ENCODE measurements around the gene SYCE3. TPM values are rescaled to one million over a fixed set of nuclear protein-coding genes. Genes with fewer than 3 reads are reported as not detected.

Gene SYCE3
- total and polyA plus RNA-seq, 2 donors (not counting 3 experiments of a cell fraction or from before 2014, with no cell fraction given) = not detected

DNA sequence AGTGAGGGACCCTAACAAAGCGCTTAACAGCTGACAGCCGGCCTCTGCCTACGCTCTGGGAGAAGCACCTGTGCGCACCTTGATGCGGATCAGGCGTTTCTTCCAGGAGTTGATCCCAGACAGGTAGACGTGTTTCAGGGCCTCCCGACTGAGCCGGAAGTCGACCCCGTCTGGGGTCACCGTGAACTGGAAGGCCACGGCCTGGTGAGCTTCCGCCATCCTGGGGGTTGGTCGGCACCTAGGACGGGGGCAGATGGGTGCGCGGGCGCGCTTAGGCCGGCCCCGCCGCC is 14.9 kb upstream of the SYCE3 start:
- POLR2A ChIA-PET = no interaction called here
- Histone ChIP-seq H3K9ac (replicated peaks; ENCODE audit: extremely low read depth, insufficient read depth, low read length) (no peak overlapping the region), H3K27me3 (ENCODE audit: control insufficient read depth in 2 of 2, insufficient read depth in 2 of 2, low read length in 2 of 2) (no peaks in the 10 kb centered on the region), H3K4me2 (ENCODE audit: insufficient read depth, low read length) (no peak overlapping the region), H3K9me1 (replicated peaks; ENCODE audit: control insufficient read depth, extremely low read depth, insufficient read depth, low read length) (no peaks in the 10 kb centered on the region), H3K36me3 (ENCODE audit: control insufficient read depth in 2 of 2, extremely low read depth in 1 of 2, insufficient read depth in 2 of 2, low read length in 2 of 2) (peaks cover 0 to 7% of the 10 kb centered on the region in 2 experiments), H3K4me1 (ENCODE audit: control insufficient read depth, extremely low read depth, insufficient read depth, low read length) (peaks cover 6% of the 10 kb centered on the region), H2AFZ (ENCODE audit: low read depth, low read length) (no peak overlapping the region), H3K4me3 (replicated peaks in 1 of 3; ENCODE audit: insufficient read depth in 1 of 3, low read depth in 1 of 3, low read length in 3 of 3) (no peak overlapping the region), H4K20me1 (replicated peaks; ENCODE audit: control insufficient read depth, extremely low read depth, insufficient read depth, low read length) (no peaks in the 10 kb centered on the region), H3K9me3 (replicated peaks; ENCODE audit: control insufficient read depth, insufficient read depth, low read length) (no peaks in the 10 kb centered on the region), H3K27ac (ENCODE audit: insufficient read depth, low read depth, low read length) (no peak overlapping the region), H3K79me2 (ENCODE audit: control insufficient read depth, insufficient read depth, low read length) (peaks cover 8% of the 10 kb centered on the region)
- intact Hi-C loops (cut with micrococcal nuclease) = loop anchor here (5.0 kb wide), 1 partner anchor 95 kb away; the partner anchor contains the start of gene SHANK3
- BruUV-seq (replicated peaks) = no TSS peak
- TF ChIP-seq EZH2 (IDR thresholded peaks at IDR 0.05; ENCODE audit: borderline replicate concordance, low read depth, low read length, severe bottlenecking) (no peak), GATA2 (IDR thresholded peaks at IDR 0.05; ENCODE audit: insufficient read depth, insufficient read length, low read depth, low read length) (no peak)
- TF ChIP-seq, protein P1, sequence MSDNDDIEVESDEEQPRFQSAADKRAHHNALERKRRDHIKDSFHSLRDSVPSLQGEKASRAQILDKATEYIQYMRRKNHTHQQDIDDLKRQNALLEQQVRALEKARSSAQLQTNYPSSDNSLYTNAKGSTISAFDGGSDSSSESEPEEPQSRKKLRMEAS (IDR thresholded peaks at IDR 0.05; ENCODE audit: insufficient read depth, insufficient read length) = no peak
- dilution Hi-C loops (cut with MboI; ENCODE audit: extremely low pct_ligation_motif_present, low sequenced_read_pairs) = no loop called here
- CTCF ChIA-PET = interaction anchor here (1.3 to 5.2 kb wide), 3 partner anchors 12 to 114 kb away, joined by 5 to 91 read pairs (median 10); no protein-coding TSS in a partner anchor
- FAIRE-seq (no peak), DNase-seq (ENCODE audit: low read depth, low spot score) (no peak)

DNA sequence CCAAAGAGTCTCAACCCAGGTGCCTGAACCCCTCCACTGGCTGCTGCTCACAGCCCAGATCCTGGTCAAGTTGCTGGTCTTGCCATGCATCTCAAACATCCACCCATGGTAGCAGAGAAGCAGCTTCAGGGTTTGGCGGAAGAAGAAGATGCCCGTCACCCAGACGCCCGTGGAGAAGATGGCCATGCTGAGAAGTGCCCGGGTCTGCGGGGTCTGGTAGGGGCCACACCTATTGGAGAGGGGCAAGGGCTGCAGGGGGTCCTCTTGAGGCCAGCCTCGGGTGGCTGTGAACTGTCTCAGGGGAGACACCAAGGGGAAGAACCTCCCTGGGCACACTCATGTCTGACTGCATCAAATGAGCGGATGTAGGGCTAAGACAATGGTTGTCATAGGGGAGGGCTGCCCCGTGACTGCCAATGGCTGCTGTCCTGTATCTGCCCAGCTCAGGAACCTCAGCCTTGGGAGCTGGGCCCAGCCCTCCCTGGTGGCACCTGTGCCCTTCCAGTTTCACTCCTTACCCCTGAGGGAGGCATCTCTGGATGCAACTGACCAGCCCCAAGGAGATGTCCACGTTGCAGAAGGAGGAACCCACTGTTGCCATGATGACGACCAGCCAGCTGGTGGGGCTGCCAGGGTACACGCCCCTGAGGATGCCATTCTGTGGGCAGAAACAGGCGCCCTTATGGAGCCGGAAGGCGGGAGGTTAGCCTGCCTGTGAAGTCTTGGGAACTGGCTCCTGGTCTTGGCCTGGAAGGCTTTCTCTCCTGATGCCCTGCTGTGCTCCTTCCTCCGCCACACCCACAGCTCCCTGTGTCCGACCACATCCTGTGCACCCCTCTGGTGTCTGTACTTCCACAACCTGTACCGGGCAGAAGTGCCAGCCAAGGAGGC is 14.3 kb upstream of the SYCE3 start:
- Histone ChIP-seq H4K20me1 (replicated peaks; ENCODE audit: control insufficient read depth, extremely low read depth, insufficient read depth, low read length) (no peaks in the 10 kb centered on the region), H3K4me2 (ENCODE audit: insufficient read depth, low read length) (no peak overlapping the region), H3K36me3 (ENCODE audit: control insufficient read depth in 2 of 2, extremely low read depth in 1 of 2, insufficient read depth in 2 of 2, low read length in 2 of 2) (peaks cover 0 to 7% of the 10 kb centered on the region in 2 experiments), H3K27ac (ENCODE audit: insufficient read depth, low read depth, low read length) (no peak overlapping the region), H3K4me1 (ENCODE audit: control insufficient read depth, extremely low read depth, insufficient read depth, low read length) (peaks cover 6% of the 10 kb centered on the region), H3K9ac (replicated peaks; ENCODE audit: extremely low read depth, insufficient read depth, low read length) (no peak overlapping the region), H3K9me3 (replicated peaks; ENCODE audit: control insufficient read depth, insufficient read depth, low read length) (no peaks in the 10 kb centered on the region), H2AFZ (ENCODE audit: low read depth, low read length) (no peak overlapping the region), H3K79me2 (ENCODE audit: control insufficient read depth, insufficient read depth, low read length) (peaks cover 7% of the 10 kb centered on the region), H3K27me3 (ENCODE audit: control insufficient read depth in 2 of 2, insufficient read depth in 2 of 2, low read length in 2 of 2) (no peaks in the 10 kb centered on the region), H3K9me1 (replicated peaks; ENCODE audit: control insufficient read depth, extremely low read depth, insufficient read depth, low read length) (no peaks in the 10 kb centered on the region), H3K4me3 (replicated peaks in 1 of 3; ENCODE audit: insufficient read depth in 1 of 3, low read depth in 1 of 3, low read length in 3 of 3) (no peak overlapping the region)
- ChIA-PET CTCF (interaction anchor here (1.0 to 5.2 kb wide), 7 partner anchors 11 to 114 kb away, joined by 3 to 91 read pairs (median 5); no protein-coding TSS in a partner anchor), POLR2A (no interaction called here)
- FAIRE-seq (no peak), DNase-seq (ENCODE audit: low read depth, low spot score) (no peak)
- TF ChIP-seq, protein P2, sequence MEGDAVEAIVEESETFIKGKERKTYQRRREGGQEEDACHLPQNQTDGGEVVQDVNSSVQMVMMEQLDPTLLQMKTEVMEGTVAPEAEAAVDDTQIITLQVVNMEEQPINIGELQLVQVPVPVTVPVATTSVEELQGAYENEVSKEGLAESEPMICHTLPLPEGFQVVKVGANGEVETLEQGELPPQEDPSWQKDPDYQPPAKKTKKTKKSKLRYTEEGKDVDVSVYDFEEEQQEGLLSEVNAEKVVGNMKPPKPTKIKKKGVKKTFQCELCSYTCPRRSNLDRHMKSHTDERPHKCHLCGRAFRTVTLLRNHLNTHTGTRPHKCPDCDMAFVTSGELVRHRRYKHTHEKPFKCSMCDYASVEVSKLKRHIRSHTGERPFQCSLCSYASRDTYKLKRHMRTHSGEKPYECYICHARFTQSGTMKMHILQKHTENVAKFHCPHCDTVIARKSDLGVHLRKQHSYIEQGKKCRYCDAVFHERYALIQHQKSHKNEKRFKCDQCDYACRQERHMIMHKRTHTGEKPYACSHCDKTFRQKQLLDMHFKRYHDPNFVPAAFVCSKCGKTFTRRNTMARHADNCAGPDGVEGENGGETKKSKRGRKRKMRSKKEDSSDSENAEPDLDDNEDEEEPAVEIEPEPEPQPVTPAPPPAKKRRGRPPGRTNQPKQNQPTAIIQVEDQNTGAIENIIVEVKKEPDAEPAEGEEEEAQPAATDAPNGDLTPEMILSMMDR (IDR thresholded peaks at IDR 0.05; ENCODE audit: extremely low read depth in 1 of 2, insufficient read depth in 1 of 2, low read depth in 1 of 2, low read length in 2 of 2) = no peak
- TF ChIP-seq POLR2A (IDR thresholded peaks at IDR 0.05; ENCODE audit: low read depth, low read length) = no peak
- no peak for TF ChIP-seq EZH2 (IDR thresholded peaks at IDR 0.05; ENCODE audit: borderline replicate concordance, low read depth, low read length, severe bottlenecking)
- TF ChIP-seq MYC (IDR thresholded peaks at IDR 0.05; ENCODE audit: low read depth, low read length) = no peak
- no peak for TF ChIP-seq JUN (IDR thresholded peaks at IDR 0.05; ENCODE audit: borderline replicate concordance, insufficient read depth, insufficient read length, low read depth)
- no peak for TF ChIP-seq FOS (IDR thresholded peaks at IDR 0.05; ENCODE audit: borderline replicate concordance, insufficient read depth, low read length)
- BruUV-seq (replicated peaks) = no TSS peak
- intact Hi-C loops (cut with micrococcal nuclease) (loop anchor here (1.0 to 5.0 kb wide), 3 partner anchors 43 to 114 kb away; partner anchors contain the start of gene SHANK3), dilution Hi-C loops (cut with MboI; ENCODE audit: extremely low pct_ligation_motif_present, low sequenced_read_pairs) (no loop called here)
